ENCODE results near the gene PFN4. TPM values are rescaled to one million over a fixed set of nuclear protein-coding genes. Genes with fewer than 3 reads are reported as not detected.
"Not testable (repeated sequence)": the region's sequence is repeated elsewhere in the genome, so short reads cannot be mapped to it uniquely, and the experiment has no call there.

PFN4 gene
- total RNA-seq, 4 donors from 2014 or later = 0.39 to 5.7 (median 1.7) TPM; not detected in 1

DNA sequence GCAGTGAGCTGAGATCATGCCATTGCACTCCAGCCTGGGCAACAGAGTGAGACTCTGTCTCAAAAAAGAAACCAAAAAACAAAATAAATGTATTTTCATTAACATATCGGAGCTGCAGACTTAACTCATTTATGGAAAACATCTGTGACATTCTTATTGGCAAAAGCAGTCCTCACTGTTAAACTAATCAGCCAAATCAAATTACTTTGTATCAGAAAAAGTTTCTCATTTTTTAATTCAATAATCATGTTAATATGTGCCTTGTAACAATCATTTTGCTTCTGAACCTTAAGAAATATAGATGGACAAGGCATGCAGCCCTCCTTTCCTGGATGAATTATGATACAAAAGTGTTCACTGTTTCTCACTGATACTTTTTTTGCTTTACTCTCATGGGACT lies 20.5 kb downstream of the PFN4 start:
- TF ChIP-seq POLR2A (IDR thresholded peaks at IDR 0.05) (no peak), CTCF (IDR thresholded peaks at IDR 0.05) (no peak)
- 70 to 78% methylated on average over 1 of the region's 1 CpG for WGBS, 2 donors

DNA sequence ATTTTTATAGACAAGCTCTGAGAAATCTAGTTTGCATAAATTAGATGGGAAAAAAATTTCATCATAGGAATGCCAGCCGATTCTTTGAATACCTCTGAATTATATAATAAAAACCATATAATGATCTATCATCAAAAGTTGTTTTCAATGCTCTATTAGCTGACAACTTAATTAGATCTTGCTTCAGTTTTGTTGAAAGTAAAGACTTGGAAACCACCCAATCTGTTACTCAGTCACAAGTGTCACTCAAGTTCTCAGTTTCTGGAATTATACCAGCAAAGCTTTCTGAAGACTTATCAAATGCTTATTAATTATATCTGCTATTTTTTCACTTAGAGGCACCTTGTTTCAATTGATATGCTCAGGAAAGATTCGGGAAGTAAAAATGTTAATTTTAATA lies 21.1 kb downstream of the PFN4 start:
- Histone ChIP-seq H3K4me1 (peaks cover 0 to 7% (median 0%) of the 10 kb centered on the region in 4 donors), H3K27me3 (no peaks in the 10 kb centered on the region), H3K36me3 (peaks cover 0 to 19% (median 0%) of the 10 kb centered on the region in 3 donors), H3K9me3 (no peaks in the 10 kb centered on the region), H3K4me3 (no peak overlapping the region), H3K27ac (no peak overlapping the region)
- 82 to 84% methylated on average over 2 of the region's 2 CpGs for WGBS, 2 donors
- DNase-seq (ENCODE audit: low spot score in 2 of 2) = no peak
- TF ChIP-seq EP300 (IDR thresholded peaks at IDR 0.05) = no peak

More for the DNA sequence above, 20.5 kb downstream of the PFN4 start:
- peaks cover 0 to 19% (median 0%) of the 10 kb centered on the region in 3 donors for H3K36me3 ChIP-seq
- no peak for DNase-seq (ENCODE audit: low spot score in 2 of 2)
- H3K4me1 ChIP-seq = peaks cover 0 to 7% (median 0%) of the 10 kb centered on the region in 4 donors
- H3K4me3 ChIP-seq = no peak overlapping the region
- H3K27me3 ChIP-seq = no peaks in the 10 kb centered on the region
- H3K9me3 ChIP-seq = no peaks in the 10 kb centered on the region
- H3K27ac ChIP-seq = no peak overlapping the region

GRCh38 chr2:24100732-24101131 lies 22.4 kb downstream of the PFN4 start:
- peaks cover 0 to 26% (median 0%) of the 10 kb centered on the region in 3 donors for H3K36me3 ChIP-seq
- H3K27ac ChIP-seq; DNase-seq (ENCODE audit: low spot score in 2 of 2); H3K4me3 ChIP-seq; H3K27me3 ChIP-seq; H3K9me3 ChIP-seq; H3K4me1 ChIP-seq: not testable (repeated sequence)
- 92 to 98% methylated on average over 2 of the region's 2 CpGs for WGBS, 2 donors

- not testable (repeated sequence) for H3K27me3 ChIP-seq; H3K27ac ChIP-seq; H3K4me3 ChIP-seq; H3K4me1 ChIP-seq; H3K9me3 ChIP-seq; DNase-seq (ENCODE audit: low spot score in 2 of 2)
- peaks cover 0 to 32% (median 0%) of the 10 kb centered on the region in 3 donors for H3K36me3 ChIP-seq
- WGBS, 2 donors = 85 to 90% methylated on average over 17 of the region's 17 CpGs
These were observed 27.9 kb downstream of the PFN4 start for GRCh38 chr2:24095171-24095677.

- not testable (repeated sequence) for H3K4me3 ChIP-seq; DNase-seq (ENCODE audit: low spot score in 2 of 2); H3K4me1 ChIP-seq; H3K27me3 ChIP-seq; H3K27ac ChIP-seq; H3K9me3 ChIP-seq
- peaks cover 0 to 38% (median 0%) of the 10 kb centered on the region in 3 donors for H3K36me3 ChIP-seq
- WGBS, 2 donors = 96 to 99% methylated on average over 5 of the region's 5 CpGs
These were observed 29.9 kb downstream of the PFN4 start for GRCh38 chr2:24093270-24093669.

- WGBS, 2 donors = 80 to 88% methylated on average over 2 of the region's 2 CpGs
- TF ChIP-seq POLR2A (IDR thresholded peaks at IDR 0.05) (no peak), CTCF (IDR thresholded peaks at IDR 0.05) (no peak), EP300 (IDR thresholded peaks at IDR 0.05) (peak in 1 of 2 donors; percentile 11)
- no peak overlapping the region for H3K4me3 ChIP-seq
- H3K4me1 ChIP-seq = peaks cover 0 to 6% (median 2%) of the 10 kb centered on the region in 4 donors
- no peaks in the 10 kb centered on the region for H3K9me3 ChIP-seq
- H3K27ac ChIP-seq = no peak overlapping the region
- no peak for DNase-seq (ENCODE audit: low spot score in 2 of 2)
- peaks cover 0 to 30% (median 0%) of the 10 kb centered on the region in 3 donors for H3K36me3 ChIP-seq
- no peaks in the 10 kb centered on the region for H3K27me3 ChIP-seq
These were observed 34.2 kb downstream of the PFN4 start for GRCh38 chr2:24088821-24089359.

- Histone ChIP-seq H3K27ac (no peak overlapping the region), H3K4me1 (peaks cover 0 to 17% (median 8%) of the 10 kb centered on the region in 4 donors), H3K9me3 (no peaks in the 10 kb centered on the region), H3K4me3 (no peak overlapping the region), H3K27me3 (no peaks in the 10 kb centered on the region), H3K36me3 (peaks cover 0 to 27% (median 0%) of the 10 kb centered on the region in 3 donors)
- no peak for DNase-seq (ENCODE audit: low spot score in 2 of 2)
- TF ChIP-seq EP300 (IDR thresholded peaks at IDR 0.05) (no peak), CTCF (IDR thresholded peaks at IDR 0.05) (no peak), POLR2A (IDR thresholded peaks at IDR 0.05) (no peak)
- 82 to 83% methylated on average over 3 of the region's 3 CpGs for WGBS, 2 donors
These were observed 36.1 kb downstream of the PFN4 start for GRCh38 chr2:24087032-24087431.
